ENCODE measurements around the gene IFNA1.

DNA sequence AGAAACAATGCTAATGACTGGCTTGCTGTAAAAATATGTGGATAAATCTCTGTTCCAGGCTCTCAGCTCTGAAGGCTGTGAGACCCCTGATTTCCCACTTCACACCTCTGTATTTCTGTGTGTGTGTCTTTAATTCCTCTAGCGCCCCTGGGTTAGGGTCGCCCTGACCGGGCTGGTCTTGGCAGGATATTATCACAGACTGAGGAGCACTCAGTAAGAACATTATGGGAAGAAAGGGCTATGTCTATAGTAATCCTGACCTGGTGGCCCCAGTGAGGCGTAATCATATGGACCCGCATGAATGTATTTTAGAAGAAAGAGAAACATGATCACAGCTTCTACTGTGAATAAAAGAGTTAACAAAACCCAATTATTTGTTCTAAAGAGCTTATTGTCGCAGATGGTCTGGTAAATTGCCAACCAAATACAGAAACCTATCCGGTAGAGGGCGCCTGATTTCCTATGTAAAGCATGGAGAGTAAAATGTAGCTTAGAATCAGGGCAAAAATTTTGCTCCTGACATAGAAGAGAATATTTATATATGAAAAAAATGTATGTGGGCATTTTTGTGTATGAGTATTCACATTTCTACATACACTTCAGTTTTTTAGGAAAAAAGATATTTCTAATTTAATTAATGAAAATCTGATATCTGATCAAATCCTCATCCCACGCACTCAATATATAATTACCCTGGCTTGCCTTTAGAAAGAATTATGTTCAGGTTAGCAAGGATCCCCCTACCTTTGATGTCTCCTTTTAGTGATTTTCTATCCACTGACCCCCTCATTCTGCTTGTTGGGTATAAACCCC is 5.8 kb upstream of the IFNA1 start:
- TF ChIP-seq BHLHE40 (IDR thresholded peaks at IDR 0.05; ENCODE audit: borderline replicate concordance) = no peak
- no peak for TF ChIP-seq HDGF (IDR thresholded peaks at IDR 0.05; ENCODE audit: borderline replicate concordance)
- no peak for TF ChIP-seq NFRKB (IDR thresholded peaks at IDR 0.05)
- TF ChIP-seq FOXA1 (IDR thresholded peaks at IDR 0.05) = no peak
- TF ChIP-seq ELF4 (IDR thresholded peaks at IDR 0.05) = no peak
- no peak for TF ChIP-seq L3MBTL2 (conservative IDR thresholded peaks at IDR 0.05)
- TF ChIP-seq, protein P1, sequence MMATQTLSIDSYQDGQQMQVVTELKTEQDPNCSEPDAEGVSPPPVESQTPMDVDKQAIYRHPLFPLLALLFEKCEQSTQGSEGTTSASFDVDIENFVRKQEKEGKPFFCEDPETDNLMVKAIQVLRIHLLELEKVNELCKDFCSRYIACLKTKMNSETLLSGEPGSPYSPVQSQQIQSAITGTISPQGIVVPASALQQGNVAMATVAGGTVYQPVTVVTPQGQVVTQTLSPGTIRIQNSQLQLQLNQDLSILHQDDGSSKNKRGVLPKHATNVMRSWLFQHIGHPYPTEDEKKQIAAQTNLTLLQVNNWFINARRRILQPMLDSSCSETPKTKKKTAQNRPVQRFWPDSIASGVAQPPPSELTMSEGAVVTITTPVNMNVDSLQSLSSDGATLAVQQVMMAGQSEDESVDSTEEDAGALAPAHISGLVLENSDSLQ (IDR thresholded peaks at IDR 0.05) = no peak
- TF ChIP-seq FOXM1 (IDR thresholded peaks at IDR 0.05; ENCODE audit: borderline replicate concordance) = no peak

Measured in HEK293T (cell line).